GM19468 (cell line): ENCODE data around the gene ARHGAP6.
"Not testable (repeated sequence)": the region's sequence is repeated elsewhere in the genome, so short reads cannot be mapped to it uniquely, and the experiment has no call there.

Experiments
- ATAC-seq: cut with Tn5 transposase; IDR thresholded peaks from one replicate; pipeline ENCODE4 v1.9.1; 2021; ENCODE audit warnings: mild to moderate bottlenecking, moderate library complexity, moderate number of reproducible peaks; ENCODE audit not compliant: unreplicated experiment; ENCODE audit errors: extremely low read depth

The ARHGAP6 gene

DNA sequence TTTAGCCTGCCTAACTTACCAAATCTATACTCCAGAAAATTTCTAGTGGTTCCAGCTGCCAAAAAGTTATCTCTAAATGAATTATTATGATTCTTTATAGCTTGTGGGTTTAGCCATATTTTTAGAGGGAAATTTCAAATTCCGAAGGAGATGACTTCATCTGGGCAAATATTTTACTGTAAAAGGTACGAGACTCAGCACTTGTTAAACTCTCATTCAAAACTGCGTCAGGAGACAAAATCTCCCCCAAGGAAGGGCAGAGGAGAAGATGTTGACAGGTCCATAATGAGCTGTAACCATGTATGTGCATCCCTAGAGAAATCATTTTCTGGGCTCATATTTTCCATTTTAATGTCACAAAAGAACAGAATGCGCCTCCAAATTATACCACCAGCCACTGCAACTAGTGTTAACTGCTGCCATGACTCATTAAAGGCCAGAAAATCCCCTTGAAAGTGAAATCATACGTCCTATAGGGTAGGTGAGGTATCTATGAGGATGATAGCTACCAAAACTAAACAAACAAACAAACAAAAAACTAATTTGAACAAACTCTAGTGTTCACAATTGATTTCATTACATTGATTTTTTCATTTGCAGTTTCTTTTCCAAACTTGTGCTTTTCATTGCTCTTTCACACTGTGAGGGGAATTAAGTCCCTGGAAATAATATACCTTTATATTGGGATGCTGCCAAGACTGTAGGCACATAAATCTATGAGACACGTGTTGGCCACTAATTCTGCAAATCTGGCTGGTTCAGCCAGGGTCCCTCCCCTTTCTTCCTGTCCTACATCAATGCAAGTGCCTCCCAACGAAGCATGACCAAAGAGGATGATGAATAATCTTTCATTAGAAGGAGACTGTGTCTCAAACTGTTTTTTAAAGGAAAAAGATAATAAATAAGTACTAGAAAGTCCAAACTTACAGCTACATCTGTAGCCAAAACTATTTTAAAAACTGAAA is 85.8 kb downstream of the ARHGAP6 start:
- no peak for ATAC-seq

DNA sequence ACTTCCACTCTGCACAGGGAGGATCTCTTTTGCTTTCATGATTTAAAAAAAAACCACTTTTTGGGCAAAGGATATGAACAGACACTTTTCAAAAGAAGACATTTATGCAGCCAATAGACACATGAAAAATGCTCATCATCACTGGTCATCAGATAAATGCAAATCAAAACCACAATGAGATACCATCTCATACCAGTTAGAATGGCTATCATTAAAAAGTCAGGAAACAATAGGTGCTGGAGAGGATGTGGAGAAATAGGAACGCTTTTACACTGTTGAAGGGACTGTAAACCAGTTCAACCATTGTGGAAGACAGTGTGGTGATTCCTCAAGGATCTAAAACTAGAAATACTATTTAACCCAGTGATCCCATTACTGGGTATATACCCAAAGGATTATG is 87.4 kb downstream of the ARHGAP6 start:
- not testable (repeated sequence) for ATAC-seq

DNA sequence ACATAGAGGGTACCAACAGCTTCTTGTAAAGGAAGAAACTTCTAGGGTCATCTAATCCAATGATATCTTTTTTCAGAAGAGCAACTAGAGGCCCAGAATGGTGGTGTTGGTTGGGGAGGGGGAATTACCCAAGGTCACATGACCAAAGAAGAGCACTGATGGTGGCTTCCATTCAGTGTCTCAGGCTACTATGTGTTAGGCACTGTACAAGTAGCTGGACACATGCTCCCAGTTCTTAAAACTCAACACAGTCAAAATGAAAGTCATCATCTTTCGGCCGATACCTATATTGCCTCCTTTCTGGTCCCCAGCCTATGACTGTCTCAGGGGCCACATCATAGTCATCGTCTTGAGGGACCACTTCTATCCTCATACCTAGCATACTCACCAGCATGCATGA is 88.1 kb downstream of the ARHGAP6 start:
- no peak for ATAC-seq

DNA sequence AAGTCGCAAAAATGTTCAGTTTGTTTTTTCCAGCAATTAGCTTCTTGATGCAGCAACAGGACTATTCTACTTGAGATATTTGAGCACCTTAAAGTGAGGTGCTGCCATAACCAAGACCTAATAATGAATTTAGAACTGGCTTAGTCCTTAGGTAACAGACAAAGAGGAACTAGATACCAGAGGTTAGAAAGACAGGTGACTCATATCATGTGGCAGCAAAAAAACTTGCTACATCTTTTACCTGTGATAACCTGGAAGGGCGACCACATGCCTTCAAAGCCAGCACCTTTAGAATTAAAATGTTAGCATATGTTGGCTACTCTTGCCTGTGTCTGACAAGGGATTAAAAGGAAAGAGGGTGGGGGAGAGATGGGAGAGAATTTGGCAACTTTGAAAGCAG is 90.4 kb downstream of the ARHGAP6 start:
- ATAC-seq, result no peak

DNA sequence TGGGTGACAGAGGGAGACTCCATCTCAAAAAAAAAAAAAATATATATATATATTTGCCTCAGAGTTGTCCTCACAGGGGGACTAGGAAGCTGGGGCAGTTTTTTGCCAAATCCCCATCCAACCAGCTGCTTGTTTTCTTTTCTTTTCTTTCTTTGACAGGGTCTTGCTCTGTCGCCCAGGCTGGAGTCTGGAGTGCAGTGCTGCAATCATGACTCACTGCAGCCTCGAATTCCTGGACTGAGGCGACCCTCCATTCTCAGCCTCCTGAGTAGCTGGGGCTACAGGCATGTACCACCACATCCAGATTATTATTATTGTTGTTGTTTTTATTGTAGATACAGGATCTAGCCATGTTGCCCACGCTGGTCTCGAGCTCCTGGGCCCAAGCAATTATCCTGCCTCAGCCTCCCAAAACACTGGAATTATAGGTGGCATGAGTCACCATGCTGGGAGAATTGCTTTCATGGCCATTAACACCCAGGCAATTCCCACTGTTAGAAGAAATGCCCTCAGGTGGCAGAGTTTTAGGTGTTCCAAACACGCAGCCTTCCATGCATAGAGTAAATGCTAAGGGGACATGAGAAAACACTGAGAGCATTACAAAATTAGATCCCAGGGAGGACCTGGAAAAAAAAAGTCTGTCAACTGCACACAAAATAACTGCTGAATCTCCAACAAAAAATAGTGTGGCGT is 98.0 kb downstream of the ARHGAP6 start:
- no peak for ATAC-seq

DNA sequence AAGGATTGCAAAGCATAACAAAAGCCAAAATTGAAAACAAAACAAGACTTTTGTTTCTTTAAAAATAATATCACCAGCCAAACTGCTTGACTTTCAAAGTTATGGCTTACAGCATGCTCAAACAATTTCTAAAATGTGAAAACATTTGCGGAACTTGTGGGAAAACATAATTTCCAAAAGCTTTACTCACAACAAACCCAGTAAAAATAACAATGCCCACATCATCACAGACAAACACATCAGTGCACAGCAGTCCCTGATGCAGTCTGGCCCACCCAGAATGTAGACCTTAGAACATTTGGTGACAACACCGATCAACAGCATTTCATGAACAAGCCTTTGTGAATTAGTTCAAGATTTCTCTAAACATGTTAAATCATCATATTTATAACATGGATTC is 98.9 kb downstream of the ARHGAP6 start:
- no peak for ATAC-seq

DNA sequence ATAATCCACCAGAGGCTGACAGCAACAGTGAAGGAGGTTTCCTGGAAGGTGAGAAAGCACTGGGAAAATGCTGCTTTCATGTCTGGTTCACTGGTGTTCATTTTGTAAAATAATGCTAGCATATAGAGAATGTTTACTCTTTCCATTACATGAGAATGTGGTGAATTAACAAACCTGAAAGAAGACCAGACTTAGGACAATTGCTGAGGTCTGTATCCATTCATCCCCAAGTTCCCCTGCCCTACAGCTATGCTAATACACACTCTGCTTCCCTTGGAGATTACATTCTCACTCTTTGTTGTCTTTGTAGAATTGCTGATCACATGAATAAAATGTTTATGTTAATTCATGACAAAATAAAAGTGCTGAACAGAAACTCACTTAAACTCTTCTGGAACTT is 99.5 kb downstream of the ARHGAP6 start:
- no peak for ATAC-seq

DNA sequence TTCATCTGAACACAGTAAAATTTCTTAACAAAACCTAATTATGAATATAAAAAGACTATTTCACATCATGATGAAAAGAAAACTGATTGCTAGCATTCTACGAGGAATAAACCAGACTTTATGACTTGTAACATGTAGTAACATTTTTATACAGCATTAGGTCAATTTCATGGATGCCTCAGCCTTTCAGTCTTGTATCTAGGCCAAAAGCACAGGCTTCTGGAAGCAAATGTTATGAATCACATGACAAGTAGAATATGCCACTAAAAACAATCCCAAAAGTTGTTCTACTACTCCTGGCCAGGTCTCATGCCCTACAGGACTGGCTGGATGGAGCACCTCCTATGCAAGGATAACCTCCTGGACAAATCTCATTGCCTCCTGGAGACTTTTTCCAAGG is 101.2 kb downstream of the ARHGAP6 start:
- ATAC-seq, result no peak

DNA sequence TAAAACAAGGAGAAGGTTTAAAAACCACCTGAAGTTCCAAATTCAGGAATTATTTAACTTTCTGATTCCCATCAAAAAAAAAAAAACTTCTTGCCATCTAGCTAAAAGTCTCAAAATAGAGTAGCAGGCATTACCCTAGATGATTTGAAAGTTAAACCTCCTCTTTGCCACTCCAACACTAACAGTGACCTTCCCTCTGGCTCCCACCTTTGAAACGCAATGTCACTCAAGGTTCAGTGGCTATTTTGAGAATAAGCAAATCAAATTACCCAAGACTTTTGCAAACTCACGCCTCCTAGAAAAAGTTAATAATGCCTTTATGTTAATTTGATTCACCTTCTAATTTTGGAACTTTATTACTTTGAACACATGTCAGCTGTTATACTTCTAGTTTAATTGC is 103.2 kb downstream of the ARHGAP6 start:
- ATAC-seq, result no peak

DNA sequence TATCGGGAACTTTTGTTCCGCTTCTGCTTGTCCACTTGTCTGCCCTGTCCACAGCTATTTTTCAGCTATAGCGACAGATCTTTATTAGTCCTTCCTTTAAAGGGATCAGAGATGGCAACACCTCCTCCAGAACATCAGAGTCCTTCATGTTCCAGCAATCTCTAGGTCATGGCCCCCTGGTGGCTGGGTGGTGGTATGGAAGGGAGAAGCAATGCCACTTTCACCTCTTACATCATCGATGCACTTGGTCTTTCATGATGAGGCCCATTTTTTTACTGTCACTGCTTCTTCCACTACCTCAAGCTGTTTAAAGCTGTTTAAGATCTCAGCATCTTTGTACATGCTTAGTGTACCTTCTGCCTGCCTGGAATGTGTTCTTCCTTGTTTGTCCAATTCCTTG is 106.7 kb downstream of the ARHGAP6 start:
- ATAC-seq, result no peak

DNA sequence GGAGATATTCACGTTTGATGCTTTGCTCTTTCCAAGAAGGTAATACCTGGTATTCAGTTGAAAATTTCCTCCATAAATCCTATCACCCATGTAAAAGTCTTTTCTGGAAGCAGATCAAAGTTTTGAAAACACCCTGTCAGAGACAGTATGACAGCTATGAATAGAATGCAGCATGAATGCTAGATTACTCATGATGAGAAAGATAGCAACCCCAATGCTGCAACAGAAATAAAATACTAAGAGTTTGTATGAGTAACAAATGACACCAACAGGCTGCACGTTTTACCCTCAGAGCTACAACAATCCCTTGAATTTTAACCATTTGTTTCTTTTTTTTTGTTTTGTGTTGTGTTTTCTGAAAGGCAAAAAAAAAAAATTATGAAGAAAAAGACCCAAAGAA is 108.6 kb downstream of the ARHGAP6 start:
- no peak for ATAC-seq

DNA sequence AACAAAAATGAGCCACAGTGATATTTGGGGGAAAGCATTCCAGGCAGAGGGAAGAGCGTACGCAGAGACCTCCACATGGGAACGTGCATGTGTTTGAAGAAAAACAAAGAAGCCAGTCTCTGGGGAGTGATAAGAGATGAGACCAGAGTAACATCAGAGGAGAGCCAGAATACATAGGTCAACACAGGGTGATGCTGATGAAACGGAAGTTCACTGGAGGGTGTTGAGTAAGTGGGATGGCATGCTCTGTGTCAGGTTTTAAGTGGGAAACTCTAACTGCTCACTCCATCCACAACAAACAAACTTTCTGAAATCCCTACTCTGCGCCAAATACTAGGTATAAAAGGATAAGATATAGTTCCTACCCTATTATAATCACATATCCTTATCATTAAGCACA is 110.0 kb downstream of the ARHGAP6 start:
- no peak for ATAC-seq

DNA sequence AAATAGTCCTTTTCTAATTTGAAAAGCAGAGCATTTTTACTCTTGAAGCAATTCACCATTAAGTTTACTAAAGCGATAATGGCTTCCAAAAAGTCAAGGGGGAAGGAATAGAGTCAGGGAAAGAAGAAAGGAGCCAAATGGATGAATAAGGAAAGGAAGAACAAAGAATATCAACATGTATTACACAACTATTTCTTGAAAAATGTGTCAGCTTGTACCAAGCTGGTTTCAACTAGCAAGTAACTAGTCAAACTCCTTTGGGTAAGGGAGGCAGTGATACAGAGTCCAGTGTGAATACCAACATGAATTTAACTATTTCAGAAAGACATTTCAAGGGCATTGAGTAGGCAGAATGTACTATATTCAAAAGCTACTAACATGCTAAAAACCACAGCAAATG is 112.1 kb downstream of the ARHGAP6 start:
- no peak for ATAC-seq

DNA sequence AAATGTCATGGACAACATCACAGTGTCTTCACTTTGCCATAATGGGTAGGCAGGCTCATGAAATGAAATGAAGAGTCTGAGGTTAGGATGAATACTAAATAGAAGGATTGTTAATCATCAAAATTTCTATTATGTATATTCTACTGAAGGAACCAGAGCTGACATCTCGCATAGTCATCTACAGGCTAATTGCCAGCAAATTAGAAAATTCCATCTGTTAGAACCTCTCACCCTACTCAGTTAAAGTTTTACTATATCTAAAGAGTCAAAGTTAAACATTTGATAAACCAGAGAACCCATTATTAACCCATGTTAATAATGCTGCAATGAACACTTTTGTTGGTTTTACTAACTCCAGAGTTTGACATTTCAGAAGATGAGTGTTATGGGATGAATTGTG is 114.6 kb downstream of the ARHGAP6 start:
- no peak for ATAC-seq

DNA sequence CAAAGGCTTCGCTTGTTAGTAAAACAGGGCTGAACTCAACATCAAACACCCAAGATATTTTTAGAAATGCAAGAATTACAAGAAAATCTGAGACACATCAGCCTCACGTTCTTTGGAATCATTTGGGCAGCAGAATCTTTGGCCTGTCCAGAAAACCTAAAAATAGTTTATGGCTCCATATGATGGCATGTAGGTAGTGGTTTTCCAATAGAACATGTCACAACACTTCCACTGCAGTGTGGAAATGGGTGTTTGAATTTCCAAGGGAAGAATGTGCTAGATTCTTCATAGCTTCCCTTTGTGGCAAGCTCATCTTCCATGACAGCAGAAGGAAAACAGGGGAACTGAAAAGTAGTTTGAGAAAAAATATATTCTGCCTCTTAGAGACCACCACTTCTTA is 118.8 kb downstream of the ARHGAP6 start:
- ATAC-seq, result no peak

DNA sequence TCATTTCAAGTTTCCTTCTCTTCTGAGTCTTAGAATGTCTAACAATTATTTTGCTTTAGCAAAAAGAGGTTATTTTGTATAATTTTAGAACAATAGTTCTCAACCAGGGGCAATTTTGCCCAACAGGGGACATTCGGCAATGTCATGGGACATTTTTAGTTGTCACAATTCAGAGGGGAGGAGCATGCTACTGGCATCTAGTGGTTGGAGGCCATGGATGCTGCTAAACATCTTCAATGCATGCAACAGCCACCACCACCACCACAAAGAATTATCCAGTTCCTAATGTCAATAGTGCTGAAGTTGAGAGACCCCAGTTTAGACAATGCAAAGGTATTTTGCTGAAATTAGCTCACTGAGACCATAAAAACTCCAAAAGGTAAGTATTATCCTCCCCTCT is 122.5 kb downstream of the ARHGAP6 start:
- ATAC-seq, result no peak

DNA sequence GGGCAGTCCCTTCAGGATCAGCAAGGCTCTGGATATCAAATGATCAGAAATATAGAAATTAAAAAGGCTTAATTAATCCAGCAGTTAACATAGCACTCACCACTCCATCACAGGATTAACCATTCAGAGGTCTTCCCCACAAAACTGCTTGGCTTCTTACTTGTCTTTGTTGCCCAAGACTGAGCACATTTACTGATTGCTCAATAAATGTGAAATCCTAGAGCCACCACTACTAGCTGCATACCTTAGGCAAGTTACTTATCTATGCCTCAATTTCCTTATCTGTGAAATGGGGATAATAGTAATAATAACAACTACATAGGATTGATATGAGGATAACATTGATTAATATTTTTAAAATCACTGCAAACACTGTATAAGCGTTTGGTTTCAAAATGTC is 124.2 kb downstream of the ARHGAP6 start:
- ATAC-seq, result no peak

DNA sequence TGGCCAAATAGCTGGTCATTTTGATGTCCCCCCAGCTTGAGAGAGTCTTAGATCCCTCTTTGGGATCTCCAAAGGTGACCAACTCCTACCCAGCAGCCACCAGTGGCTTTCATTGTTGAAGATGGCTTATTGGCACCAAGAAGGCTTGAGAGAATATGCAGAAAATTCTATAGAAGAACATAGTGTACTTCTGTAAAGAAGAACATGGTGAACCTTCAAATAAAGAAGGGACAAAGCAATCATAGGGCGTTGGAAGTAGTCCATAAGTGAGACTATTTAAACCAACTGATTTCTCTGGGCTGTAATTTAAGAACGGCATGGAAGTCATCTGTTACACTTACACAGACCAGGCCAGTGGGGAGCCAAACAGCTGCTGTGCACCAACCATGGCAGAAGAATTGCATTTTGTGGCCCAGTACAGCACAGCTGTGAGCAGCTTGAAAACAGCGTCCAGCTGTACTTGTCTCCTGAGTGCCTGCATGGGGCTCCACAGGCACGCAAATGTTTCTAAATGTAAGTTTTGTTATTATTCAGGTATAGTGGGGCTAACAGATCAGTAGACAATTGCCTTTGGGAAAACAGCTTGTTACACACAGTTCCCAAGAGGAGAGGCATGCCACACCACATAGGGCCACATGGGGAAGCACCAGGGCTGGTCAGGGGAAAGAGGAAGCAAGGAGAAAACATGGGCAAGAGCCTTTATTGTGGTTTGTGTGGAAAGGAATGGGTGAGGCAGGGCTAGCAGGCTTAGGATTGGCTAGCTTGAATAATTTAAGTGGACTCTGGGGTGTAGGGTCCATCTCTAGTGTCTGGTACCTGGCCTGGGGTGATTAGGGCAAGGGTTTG is 125.0 kb downstream of the ARHGAP6 start:
- ATAC-seq, result peak; percentile 65

DNA sequence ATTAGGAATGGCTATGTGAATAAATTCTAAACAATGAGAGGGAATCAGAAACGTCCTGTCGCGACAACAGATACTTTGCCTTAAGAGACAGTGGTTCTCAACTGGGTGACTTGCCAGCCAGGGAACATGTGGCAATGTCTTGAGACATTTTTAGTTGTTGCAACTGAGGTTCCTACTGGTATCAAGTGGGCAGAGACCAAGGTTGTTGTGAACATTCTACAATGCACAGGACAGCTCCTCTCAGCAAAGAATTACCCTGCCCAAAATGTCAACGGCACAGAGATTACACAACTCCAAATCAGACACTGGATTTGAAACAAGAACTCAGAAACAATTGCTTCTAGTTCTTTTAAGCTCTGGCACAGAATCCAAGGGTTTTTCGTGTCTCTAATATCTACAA is 128.6 kb downstream of the ARHGAP6 start:
- no peak for ATAC-seq

DNA sequence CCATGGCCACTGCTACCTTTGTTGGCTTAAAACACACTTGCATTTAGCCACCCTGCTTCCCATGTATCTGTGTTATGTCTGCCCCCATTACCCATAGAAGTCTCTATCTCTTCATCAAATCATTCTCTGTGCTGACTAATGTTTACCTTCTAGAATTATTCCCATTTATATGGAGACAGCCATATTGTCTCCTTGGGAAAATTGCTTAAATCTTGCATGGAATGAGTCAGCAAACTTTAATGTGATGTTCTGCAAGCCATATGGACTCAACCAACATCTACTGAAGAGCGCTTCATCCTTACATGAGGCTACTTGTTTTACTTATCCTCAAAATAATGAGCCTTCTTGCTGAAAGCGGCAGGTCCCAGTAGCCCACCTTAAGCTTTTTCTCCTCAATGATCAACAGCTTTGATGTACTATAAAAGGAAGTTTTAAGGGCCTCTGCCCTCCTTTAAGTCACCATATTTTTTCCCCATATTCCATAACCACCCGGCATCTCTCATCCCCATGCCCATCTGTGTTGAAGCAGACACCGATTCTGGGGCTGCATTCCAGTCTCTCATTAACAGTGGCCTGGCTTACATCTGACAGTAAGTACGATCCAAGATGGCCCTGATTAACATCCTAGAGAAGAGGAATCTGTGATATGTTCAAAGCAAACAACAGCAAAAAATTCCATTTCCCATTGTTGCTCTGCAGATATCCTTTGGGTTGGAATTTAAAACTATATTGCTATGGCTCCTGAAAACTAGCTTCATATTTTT is 130.4 kb downstream of the ARHGAP6 start:
- no peak for ATAC-seq
